HG03196 (cell line): ENCODE data around the gene ISYNA1.

Source experiments
- ATAC-seq: cut with Tn5 transposase; IDR thresholded peaks from one replicate; pipeline ENCODE4 v1.9.1; 2021; ENCODE audit not compliant: unreplicated experiment

The ISYNA1 gene

DNA sequence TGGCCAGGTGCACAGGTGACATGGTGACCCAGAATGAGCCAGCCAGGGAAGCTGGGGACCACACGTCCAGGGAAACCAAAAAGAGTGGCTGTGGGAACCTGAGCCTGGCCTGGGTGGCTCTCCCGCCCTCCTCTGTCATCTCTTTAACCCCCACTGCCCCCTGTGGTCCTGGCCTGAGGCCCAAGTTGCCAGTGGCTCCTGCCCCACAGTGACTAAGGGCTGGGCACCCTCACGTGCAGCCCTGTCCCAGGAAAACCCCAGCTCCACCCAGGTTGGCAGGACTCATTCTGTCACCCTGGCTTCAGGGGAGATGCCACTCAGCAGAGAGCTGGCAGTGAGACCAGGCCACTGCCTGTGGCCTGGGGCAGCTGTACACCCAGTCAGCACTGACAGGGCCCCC lies 30.6 kb upstream of the ISYNA1 start:
- no peak for ATAC-seq

DNA sequence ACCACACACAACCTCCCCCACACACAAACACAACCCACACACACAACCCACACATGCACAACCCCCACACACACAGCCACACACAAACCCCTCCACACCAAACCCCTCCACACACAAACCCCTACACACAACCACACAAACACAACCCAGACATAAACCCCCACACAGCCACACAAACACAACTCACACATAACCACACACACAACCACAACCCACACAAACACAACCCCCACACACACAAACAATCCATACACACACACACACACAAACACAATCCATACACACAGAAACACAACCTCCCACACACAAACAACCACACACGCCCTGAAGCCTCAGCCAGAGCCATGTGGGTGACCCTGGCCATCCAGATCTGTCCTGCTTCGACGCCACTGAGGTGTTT lies 30.0 kb upstream of the ISYNA1 start:
- no peak for ATAC-seq

DNA sequence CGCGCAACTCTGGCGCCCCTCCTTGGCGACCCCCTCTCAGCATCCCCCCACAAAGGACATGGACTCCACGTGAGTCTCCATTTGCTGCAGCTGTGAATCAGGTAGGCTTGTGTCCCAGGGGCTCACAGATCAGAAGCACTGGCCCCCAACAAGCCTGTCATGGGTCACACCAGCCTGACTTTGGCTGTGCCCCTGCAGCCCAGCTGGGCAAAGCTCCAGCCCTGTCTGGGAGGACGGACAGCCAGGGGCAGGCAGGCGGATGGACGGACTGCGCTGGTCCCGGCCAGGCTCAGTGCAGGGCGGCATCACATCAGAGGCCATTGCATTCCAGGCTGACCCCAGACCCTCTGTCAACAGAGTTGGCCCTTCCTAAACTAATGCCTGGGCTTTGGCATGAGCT lies 28.4 kb upstream of the ISYNA1 start:
- ATAC-seq, result no peak

DNA sequence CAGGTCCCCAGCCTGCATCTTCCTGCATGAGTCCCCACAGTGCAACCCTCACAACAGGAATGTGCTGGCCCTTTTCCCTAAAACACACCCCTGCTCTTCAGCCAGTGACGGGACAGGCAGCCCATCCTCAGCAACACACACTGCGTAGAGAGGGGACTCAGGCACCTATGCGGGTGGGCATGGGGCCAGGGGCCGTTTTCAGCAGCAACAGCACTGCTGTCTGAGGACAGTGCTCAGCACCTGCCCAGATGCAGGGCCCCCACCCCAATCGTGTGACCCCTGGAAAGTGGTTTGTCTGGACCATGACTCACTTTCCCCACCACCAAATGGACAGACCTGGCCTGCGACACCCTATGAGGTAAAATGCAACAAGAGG lies 28.0 kb upstream of the ISYNA1 start:
- ATAC-seq, result no peak

DNA sequence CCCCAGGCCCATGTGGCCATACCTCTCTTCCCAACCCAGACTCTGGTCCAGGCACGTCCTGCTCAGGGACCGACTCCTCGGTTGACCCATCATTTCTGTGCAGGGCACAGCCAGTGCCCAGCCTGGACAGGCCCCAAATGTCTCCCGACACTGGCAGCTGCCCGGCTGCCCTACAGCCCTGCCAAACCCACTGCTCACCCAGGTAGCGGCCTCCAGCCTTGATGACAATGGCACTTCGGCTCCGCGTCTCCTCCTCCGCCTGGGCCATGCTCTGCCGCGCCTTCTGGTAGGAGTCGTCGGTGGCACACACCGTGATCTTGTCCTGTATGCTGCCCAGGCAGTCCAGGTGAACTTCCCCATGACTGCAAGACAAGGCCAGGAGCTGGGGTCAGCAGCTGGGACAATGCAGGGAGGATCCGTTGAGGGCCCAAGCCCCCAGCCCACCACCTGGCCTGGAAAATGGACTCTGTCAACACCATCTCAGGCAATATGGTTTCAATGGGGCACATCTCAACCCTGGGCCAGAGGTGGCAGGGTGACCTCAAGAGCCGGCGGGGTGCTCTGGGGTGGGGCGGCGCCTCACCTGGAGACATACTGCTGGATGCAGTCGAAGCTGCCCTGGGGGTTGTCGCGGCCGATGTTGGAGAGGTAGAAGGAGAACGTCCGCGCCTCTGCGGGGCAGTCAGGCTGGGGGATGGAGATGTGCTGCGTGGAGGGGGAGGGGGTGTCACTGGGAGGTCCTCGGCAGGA lies 27.5 kb upstream of the ISYNA1 start:
- ATAC-seq, result no peak

DNA sequence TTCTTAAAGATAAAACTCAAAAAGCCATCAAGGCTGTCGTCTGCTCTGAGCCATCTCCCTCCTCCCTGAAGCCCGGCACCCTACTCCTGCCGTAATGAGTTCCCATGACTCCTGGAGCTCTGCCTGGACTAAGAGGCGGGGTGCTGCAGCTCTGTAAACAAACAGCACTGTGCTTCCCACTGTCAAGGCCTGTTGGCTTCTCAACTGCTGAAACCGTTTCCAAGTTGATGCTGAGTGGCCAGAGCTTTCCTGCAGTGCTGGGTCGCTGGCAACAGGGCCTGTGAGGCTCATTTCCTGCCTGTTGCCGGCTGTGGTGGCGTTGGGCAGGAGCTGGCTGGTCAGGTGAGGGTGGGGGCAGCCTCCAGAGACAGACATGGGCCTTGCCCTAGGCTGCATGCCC lies 26.7 kb upstream of the ISYNA1 start:
- no peak for ATAC-seq

DNA sequence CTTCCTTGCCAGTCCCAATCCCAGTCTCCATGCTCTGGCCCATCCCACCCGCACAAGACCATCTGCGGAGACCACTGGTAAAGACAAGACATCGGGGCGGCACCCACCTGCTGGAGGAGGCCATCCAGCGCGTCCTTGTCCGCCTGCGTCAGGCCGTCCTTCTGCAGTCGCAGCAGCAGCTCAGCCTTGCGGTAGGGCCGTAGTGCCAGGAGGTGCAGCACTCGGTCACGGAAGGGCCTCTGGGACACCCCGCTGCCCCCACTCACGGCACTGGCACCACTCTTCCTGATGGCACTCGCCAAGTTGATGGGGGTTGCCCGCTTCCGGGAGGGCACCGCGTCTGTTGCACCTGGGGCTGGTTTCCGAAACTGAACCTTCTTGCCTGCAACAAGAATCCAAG lies 23.5 kb upstream of the ISYNA1 start:
- ATAC-seq, result no peak

DNA sequence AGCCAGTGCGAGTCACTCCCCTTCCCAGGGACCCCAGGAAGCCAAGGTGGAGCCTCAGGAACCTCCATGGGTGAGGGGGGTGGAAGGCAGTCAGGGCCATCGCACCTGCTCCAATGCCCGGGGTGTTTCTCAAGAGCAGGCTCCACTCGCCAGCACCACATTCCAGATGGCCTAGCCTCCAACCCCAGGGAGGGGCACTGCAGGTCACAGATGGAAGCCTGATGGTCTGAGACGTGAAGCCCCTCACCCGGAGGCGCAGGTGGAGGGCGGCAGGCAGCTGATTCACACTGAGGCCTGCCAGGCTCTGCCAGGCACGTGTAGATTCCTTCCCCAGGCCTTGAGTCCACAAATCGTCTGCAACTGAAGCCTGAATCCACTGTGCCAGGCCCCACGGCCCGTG lies 23.0 kb upstream of the ISYNA1 start:
- ATAC-seq, result no peak

DNA sequence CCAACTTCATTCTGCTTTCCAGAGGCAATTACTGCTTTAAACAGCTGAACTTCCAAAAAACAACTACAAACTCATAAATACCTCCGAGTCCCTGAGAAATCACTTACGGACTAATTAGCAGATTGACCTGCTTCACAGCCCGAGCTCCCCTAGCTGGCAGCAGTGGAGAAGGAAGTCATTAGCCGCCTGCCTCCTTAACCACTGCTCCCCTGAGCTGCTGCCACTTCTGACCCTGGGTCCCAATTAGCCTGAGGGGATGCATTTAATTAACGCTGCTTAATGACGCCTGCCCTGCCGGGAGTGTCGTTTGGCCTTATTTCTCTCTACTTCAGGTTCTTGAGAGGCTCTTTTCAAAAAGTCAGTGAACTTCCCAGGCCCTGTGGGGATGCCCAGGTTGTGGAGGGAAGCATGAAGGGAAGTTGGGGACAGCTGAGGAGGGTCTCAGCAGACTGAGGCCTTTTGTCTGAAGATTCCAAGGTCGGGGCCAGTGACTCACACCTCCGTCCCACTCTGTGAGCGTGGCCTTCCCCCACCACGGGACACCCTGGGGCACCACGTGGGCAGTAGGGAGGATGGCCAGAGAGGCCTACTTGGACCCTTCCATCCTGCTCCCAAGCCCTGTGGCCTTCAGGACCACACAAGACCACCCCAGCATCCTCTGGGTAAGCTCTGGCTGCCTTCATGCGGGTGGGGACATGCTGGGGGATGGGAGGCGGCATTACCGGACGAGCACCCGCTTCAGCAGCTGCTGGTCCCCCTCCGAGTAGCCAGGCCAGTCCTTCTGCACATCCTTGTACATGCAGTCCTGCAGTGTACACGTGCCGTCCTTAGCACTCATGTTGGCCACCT lies 19.8 kb upstream of the ISYNA1 start:
- no peak for ATAC-seq

DNA sequence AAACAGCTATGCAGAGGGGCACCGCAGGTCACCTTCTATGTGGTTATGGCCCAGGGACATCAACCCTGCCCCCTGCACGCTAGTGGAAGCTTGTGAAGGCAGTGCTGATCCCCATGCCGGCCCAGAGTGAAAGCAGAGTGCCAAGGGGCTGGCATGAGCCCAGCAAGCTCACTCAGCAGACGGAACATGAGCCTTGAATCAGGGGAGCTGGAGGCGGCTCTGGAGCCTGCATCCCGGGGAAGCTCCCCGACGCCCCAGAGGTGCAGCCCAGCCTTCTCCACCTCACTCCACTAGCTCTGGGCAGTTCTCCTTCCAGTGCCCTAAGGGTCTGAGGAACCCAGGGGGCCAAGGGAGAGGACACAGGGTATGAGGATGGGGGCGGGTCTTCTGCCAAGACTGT lies 19.0 kb upstream of the ISYNA1 start:
- no peak for ATAC-seq

DNA sequence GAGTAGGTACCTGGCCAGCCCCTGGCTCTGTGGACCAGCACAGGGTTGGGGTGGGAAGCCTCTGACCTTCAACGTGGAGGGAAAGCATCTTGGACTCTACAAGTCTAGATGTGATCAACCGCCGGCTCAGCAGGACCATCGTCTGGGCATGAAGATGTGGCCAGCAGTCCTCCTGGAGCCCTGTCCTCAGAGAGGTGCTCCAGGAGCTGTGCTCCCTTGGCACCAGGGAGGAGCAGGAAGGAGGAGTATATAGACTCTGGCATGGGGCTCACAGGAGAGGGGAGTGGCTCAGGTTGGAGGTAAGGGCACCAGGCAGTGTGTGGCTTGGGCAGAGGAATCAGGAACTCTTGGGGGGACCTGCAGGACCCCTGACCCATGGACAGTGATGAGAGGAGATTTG lies 18.3 kb upstream of the ISYNA1 start:
- ATAC-seq, result no peak

DNA sequence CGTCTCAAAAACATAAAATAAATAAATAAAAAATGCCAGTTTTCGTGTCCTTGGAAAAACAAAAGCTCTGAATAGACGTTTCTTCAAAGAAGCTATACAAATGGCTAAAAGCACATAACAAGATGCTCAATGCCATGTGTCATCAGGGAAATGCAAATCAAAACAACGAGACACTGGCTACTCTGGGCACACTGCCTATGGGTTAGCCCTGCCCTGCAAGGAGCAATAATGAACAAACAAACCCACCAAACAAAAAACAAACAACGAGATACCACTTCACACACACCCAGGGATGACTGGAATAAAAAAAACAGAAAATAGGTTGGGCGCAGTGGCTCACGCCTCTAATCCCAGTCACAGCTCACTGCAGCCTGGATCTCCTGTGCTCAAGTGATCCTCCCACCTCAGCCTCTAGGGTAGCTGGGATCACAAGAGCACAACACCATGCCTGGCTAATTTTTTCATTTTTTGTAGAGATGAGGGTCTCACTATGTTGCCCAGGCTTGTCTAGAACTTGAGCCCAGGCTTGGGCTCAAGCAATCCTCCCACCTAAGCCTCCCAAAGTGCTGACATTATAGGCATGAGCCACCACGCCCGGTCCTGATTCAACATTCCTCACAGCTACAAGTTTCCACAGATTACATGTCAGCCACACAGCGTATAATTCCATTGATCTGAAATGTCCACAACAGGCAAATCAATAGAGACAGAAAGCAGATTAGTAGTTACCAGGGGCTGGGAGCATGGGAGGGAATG lies 15.5 kb upstream of the ISYNA1 start:
- ATAC-seq, result no peak

DNA sequence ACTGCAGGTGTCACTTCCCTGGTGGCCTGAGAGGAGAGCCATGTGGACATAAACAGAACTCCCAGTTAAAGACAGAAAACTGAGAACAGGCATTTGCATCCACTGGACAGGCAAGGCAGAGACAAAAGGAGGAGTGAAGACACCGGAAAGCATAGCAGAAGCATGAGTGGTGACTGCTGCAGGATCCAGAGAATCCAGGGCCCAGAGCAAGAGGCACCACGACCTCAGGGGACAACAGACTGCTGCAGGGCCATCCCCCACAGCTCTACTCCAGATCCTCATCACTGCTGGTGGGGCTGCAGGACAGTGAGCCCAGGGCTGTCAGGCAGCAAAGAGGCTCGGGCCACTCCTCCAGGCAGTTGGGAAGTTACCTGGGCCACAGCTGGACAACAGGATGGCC lies 14.5 kb upstream of the ISYNA1 start:
- no peak for ATAC-seq

DNA sequence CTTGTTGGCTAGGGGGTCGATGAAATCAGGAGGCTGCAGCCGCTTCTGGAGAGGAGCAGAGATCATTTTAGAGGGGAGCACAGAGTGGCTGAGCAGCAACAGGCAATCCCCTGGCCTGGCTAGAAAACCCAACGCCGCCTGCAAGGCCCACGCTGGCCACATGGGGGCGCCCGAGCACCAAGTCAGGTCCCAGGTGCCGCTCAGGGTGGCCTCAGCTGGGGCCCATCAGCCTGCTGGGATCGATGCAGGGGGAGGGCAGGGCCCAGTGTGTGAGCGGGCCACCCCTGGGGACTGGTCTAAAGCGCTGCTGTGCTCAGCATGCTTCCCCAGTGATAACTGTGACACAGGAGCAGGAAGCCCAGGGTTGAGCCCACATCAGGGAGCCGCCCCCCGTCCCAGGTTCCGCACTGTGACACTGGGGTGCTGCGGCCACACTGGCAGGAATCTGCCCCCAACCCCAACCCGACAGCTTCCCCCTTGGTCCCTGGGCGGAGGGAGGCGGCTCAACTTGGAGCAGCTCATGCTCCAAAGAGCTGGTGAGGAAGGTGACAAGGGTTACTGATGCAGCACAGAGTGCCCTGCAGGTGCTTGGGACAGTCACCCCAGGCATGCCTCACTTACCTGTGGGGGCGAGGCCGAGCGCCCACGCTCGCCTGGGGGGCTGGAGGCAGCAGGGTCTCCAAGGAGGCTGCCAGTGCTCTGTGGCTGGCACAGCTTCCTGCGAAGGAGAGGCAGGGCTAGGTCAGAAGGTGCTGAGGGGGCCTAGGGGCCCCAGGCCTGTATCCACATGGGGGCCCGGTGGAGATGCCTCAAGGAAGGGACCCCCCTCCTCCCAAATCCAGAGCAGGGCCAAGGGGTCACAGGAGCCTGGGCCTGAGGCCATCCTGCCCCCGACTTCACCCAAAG lies 13.3 kb upstream of the ISYNA1 start:
- ATAC-seq, result no peak

DNA sequence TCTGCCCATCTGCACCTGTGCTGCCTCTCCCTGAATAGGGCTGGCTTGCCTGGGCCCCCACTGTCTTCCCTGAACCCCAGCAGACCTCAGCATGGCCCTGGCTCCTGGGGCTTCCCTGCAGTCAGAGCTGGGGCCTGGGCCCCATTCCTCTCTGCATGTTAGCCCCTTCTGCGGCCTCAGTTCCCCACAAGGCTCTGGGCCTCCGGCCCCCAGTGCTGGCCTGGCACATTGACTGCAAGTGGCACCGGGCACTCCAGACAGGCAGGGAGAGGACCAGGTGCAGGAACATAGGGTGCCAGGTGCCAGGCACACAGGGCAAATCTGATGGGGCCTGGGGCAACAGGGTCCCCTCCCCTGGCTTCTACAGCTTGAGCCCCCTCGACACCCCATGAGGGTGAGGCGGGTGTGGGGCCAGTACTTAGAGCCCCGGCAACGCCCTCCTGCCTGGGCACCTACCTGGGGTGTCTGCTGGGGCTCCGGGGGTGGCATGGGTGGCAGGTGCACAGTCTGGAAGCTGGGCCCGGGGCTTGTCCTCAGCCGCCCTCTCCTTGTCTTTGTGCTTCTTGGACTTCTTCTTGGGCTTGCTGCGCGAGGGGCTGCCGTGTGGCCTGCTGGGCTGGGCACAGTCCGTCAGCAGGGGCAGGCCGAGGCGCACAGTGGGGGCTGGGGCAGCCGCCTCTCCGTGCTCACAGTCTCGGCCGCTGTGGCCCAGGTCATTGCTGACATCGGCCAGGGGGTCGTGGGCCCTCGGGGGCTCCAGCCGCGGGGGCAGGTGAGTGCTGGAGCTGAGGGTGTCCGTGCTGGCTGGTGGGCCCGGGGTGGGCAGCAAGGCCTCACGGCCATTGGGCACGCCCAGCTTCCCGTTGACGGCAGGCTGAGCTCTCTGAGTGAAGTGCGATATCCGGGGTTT lies 12.3 kb upstream of the ISYNA1 start:
- ATAC-seq, result no peak

DNA sequence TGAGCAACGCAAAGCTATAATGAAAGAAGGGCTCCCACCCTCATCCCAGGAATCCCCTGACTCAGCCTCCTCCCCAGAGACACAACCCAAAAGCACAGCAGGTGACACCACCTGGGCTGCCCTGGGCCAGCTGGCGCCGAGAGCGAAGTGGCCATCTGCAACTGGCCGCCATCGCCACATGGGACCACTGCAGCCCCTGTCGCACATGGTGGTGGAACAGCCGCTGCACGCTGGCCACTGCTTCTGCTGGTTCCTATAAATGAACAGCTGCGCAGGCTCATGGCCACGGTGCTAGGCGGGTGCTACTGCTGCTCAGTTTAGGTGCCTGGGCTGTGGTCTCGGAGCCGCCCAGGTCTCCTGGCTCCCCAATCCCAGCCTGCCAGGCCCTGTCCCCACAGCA lies 11.6 kb upstream of the ISYNA1 start:
- no peak for ATAC-seq

DNA sequence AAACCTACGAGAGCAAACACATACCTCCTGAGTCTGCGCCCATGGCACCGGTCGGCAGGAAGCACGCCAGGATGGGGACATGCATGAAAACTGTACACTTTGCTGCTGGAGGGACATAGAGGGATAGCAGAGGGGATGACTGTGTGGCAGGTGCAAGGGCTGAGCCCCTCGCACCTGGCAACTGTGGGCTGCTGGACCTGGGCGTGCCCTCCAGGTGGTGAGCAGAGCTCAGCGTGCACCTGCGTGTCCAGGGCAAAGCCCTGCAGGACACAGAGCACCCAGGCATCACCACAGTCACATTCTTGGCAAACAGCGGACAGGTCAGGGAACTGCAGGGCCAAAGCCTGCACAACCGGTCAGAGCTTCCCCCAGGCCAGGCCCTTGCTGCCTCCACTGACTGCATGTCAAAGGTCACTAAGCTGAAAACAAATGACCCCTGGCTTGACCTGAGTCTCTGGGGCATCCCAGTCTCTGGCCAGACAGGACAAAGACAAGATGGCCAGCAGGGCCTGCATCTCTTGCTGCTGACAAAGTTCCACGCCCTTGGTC lies 9.0 kb upstream of the ISYNA1 start:
- no peak for ATAC-seq

DNA sequence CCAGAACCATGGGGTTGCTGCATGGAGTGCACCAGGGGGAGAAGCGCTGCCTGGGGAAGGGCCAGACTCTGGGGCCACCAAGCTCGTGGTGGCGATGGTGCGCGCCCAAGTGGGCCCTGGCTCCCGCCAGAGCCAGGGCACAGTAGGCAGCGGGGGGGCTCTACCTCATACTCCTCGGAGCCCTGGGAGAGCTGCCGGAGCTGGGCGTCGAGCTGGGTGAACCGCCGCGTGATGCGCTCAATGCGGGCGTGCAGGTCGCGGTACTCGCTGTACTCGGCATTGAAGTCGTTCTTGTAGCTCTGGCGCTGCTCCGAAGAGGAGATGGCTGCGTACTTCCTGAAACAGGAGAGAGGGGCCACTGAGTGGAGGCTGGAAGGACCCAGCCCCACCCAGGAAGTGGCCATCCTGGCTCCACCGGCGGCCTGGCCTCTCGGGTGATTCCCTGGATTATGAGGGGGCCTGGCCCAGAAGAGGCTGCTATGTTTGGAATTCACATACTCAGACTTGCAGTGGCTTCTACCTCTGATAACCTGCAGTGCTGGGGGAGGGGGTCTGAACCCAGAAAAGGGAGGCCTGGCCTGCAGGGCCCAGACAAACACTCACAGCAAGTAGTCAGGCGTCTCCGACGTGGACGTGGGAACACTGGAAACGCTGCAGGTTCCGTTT lies 8.3 kb upstream of the ISYNA1 start:
- no peak for ATAC-seq
